LoVo (cell line): ENCODE results near the gene ANXA2R.
"Not testable (repeated sequence)": the region's sequence is repeated elsewhere in the genome, so short reads cannot be mapped to it uniquely, and the experiment has no call there.

ENCODE experiments used
- DNase-seq: peaks from one replicate; pipeline ENCODE4 v3.0.0-alpha.2; 2016; ENCODE audit warnings: low spot score

Gene ANXA2R

DNA sequence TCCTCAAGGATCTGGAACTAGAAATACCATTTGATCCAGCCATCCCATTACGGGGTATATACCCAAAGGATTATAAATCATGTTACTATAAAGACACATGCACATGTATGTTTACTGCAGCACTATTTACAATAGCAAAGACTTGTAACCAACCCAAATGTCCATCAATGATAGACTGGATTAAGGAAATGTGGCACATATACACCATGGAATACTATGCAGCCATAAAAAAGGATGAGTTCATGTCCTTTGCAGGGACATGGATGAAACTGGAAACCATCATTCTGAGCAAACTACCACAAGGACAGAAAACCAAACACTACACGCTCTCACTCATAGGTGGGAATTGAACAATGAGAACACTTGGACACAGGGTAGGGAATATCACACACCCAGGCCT, 19.9 kb upstream of the ANXA2R start:
- DNase-seq, result not testable (repeated sequence)

DNA sequence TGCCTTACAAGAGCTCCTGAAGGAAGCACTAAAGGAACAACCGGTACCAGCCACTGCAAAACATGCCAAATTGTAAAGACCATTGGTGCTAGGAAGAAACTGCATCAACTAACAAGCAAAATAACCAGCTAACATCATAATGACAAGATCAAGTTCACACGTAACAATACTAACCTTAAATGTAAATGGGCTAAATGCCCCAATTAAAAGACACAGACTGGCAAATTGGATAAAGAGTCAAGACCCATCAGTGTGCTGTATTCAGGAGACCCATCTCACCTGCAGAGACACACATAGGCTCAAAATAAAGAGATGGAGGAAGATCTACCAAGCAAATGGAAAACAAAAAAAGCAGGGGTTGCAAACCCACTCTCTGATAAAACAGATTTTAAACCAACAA, 15.0 kb upstream of the ANXA2R start:
- not testable (repeated sequence) for DNase-seq

DNA sequence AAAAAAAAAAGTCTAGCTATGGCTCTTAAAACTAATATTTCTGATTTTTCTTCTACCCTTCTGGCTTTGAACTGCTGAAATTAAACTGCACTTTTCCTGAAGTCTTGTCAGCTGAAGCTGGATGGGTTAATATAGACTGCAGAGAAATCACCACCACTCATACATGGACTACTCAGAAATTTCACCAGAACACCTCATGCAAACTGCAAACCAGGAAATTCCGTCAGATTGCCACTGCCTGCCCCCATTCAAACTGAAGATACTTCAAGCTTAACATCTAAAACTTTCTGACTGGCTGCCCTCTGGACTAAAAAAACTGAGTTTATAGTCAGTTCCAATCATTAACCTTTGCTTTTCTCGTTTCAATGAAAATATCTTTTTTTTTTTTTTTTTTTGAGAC, 11.6 kb upstream of the ANXA2R start:
- no peak for DNase-seq

DNA sequence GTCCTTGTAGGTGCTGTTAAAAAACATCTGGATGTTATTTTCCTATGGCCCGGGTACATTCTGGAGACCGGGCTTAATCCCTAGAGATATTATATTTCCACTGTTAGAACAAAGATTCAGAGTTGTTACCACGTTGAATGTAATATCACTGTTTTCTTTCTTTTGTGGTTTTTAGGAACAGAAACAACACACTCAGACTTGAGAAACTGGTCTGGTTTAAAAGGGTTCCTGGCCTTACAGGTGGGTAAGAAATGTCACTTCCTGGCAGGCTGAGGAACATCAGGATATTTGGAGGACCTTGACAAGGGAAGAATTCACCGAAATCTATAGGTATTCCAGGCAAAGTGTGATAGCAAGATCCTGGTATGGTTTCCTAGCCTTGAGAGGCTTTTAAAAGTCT, 10.3 kb upstream of the ANXA2R start:
- DNase-seq, result no peak

DNA sequence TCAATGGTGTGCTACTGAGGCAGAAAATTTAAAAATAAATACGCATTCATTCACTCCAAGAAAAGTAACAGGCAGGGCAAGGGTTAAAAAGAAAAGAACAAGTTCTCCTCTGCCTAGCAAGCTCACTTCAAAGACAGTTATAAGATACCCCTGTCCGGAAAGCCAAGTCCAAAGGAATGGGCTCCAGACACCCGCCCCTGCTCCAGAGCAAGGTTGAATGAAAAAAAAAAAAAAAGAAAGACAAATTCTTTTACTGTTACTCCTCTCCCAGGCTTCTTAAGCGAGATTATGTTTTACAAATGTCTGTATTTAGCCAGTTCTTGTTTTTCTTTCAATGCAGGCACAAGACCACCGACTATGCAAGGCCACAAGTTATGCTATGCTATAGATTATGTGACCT, 9.1 kb upstream of the ANXA2R start:
- DNase-seq, result no peak

DNA sequence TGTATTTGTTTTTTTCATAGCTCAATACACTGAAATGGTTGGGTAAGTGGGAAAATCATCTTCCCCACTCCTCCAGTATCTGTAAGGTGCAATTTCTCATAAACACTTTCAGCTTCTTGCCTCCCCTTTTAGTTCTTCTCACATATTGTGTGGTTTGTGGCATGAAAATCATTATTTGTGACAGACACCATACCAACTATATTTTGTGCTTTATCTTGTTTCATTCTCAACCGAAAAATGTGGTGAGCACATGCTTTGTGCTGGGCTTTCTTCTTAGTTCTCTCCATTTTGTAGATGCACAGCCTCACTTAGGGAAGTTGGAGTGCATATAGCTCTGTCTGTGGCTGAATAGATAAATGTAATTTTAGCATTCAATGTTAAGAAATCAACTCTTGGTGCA, 6.4 kb upstream of the ANXA2R start:
- DNase-seq, result no peak

DNA sequence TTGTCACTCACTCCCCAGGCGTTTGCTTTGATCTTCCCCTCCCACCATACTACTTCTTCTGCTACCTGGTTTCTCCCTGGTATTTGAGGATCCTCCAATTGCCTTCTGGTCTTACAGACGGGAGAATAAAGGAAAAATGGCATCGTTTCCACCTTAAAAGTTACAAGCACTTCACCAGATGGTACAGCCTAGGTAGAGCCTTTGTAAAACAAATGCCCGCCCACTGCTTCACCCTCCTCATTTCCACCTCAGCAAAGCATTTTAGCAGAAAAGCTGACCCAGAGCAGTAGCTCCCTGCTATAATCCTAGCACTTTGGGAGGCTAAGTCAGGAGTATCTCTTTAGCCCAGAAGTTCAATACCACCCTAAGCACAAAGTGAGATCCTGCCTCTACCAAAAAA, 5.1 kb upstream of the ANXA2R start:
- DNase-seq, result no peak

DNA sequence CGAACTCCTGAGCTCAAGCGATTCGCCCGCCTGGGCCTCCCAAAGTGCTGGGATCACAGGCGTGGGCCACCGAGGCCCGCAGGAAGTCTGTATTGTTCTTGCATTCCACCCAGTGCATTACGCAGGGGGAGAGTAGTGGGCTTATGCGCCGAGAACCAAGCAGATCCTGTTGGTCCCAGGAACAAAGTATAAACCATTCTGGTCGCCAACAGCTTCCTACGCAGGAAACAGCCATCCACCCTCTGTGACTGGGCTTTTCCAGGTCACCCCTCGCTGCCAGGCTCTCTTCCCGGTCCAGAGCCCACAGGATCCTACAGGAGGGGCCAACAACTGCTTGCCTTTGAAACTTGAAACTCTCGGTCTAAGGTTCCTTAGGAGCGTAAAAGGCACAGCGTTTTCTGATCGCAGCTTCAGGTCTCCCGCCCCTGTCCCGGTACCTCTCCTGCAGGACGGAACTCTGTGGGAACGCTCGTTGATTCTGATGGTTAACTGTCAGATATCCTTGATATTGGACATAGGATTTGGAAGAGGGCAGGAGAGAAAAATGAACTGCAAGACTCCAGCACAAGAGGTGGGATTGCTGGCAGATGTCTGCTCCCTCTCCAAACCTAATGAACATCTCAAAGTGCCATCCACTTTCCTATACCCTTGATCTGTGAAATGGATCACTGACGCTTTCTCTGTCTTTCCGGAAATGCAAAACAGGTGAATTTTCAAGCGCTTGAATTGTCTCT, 4.2 kb upstream of the ANXA2R start:
- DNase-seq, result no peak

DNA sequence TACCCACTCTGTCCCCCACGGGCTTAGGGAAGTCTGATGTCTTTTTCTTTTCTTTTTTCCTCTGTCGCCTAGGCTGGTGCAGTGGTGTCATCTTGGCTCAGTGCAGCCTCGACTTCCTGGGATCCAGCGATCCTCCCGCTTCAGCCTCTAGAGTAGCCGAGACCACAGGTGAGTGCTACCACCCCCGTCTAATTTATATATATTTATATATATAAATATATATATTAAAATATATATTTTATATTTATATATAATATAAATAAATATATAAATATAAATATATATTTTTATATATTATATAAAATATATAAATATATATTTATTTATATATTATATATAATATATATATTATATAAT, 3.3 kb upstream of the ANXA2R start:
- no peak for DNase-seq

DNA sequence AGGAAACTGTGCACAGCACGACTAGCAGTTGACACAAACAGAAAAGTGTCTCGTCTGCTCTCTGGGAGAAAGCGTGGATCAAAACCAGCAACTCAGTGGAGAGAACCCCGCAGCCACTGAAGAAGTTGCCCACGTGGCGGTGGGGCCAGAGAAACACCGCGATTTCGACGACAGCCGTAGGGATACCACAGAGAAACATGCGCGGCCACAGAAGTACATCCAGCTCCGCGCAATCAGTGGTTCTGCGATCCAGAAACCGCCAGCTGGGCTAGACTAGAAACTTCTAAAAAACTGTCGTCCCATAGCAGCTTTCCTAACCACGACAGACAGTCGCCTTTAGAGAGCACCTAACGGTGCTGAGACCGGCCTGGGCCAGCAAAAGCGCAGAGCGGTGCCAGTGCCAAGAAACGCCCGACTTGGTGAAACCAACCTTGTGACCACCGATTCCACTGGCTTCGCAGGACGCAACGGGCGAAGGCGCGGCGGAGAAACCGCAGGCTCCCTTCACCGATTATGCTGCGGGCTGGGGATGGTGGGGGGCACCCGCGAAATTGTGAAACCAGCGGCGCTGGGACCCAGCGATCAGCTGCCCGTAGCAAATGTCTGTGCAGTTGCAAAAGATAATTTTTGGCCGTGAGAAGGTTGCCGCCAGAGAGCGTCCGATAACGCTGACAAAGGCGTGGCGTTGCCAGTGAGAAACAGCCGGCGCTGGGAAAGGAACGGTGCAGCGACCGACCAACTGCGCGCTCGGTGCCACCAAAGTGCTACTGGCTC, 2.7 kb upstream of the ANXA2R start:
- peak; percentile 64 for DNase-seq

DNA sequence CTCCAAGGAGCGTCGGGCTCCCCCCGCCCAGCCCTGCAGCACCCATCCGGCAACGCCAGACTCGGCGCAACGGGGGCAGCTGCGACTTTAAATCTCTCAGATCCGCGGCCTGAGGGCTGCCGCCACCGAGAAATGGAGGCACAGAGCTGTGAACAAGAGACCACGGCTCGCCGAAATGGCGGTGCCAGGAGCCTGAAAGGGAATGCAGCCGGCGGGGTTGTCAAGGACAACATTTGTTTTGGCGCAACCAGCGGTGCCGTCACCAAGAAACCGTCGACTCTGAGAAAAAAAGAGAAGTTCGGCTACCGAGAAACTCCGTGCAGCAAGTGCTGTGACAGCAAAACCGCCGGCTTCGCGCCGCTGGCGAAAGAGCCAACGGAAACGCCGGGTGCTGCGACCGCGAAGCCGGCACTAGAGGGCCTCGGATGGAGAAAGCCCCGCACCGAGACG, 2.1 kb upstream of the ANXA2R start:
- DNase-seq, result peak; percentile 70

DNA sequence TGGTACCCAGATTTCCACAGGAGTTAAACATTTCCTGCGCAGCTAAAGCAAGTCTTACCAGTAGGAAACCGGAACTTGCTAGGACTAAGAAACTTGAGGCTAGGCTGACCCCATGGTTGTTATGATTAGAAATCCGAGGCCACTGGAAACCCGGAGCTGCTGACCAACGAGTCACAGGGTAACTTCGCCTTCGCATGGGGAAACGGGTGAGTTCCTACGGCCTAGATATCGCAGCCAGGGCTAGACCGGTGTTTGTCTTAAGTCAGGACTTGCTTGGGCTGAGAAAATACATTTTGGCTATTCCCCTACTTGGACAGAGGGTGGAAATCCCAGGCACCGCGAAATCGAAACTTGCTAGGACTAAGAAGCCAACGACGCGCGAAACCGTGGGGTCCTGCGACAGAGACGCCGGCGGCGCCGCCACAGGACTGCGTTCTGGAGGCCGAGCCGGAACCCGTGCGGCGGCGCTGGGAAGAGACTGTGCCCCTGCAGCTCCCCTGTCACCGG, 1.6 kb upstream of the ANXA2R start:
- peak; percentile 70 for DNase-seq

DNA sequence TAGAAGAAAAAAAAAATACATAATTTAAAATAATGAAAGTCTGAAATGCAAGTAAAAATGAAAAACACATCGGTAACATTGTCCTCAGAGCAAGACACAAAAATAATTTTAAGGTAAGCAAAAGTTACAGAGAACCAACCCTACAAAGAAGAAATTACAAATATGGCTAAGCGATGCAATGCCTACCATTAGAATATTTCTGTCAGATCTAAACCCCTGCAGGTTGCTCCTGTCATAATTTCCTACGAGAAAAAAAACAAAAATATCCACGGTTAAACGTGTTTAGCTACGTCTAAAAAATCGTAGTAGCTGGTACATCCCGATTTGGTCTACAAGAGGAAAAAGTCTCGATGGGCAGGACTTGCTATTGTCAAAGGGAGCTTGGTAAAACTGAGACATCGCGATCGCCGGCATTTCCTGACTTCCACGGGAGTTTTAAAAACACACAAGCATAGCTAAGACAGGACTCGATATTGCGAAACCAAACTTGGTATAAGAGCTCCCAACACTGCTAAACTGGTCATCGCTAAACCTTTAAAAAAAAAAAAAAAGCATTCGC, 1.1 kb upstream of the ANXA2R start:
- DNase-seq, result peak; percentile 58

DNA sequence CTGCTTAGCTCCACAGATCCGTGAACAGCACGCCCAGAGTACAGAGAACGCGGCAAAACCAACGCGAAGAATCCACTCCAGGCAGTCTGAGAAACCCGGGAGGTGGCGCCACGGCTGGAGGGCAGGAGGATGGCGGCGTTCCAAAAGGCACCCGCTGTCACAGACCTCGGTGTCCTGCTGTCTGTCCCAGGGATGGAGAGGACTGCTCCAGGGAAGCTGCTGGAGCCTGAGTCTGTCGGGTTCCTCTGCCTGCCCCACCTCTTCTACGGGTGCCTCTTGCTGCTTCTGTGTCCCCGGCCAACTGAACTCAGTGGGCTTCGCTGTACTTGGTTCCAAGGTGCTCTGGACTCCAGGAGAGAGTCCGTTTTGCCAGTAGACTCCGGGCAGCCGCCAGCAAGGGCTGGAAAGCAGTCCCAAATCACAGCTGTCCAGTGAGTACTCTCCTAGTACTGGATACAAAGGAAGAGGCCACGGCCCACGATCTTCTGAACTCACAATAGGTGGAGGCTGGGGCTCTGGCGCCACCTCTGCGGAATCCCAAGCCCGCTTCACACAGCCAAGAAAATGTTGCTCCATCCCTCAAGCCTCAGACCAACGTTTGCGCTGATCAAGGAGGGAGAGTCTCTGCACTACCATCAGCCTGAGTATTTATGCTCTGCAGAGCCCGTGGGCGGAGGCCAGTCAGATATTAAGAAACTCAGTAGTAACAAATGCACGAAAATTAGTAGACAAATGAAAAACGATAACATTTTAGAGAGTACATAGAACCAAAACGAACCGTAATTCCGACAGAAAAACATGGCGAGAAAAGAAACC, 440 bp downstream of the ANXA2R start:
- DNase-seq, result peak; percentile 84

DNA sequence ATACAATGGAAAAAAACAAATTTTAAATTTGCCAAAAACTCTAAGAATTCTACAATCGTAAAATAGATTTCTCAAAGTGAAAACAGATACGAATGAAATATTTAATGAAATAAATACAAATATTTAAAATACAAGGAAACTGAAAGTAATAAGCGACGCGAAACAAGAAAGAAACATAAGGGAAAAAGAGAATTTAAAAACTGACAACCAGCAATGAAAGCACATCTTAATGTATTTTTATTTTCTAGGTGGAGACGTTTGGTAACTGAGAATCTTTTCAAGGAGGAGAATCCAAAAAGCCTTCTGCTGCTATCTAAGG, 1.0 kb downstream of the ANXA2R start:
- DNase-seq, result no peak

DNA sequence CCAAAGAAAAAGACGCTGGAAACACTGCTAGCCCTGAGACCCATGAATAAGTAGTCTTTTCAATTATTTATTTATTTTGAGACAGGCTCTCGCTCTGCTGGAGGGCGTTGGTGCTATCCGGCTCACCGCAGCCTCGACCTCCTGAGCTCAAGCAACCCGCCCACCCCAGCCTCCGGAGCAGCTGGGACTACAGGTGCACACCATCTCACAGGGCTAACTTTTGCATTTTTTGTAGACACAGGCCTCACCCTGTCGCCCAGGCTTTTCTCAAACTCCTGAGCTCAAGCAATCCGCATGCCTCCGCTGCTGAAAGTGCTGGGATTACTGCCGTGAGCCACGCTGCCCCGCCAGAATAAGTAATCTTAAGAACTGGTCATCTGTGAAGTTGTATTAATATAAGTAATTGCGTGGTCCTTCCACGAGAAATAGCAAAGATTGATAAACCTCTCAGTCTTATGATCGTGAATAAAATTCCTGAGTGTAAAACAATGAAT, 1.6 kb downstream of the ANXA2R start:
- peak; percentile 30 for DNase-seq

DNA sequence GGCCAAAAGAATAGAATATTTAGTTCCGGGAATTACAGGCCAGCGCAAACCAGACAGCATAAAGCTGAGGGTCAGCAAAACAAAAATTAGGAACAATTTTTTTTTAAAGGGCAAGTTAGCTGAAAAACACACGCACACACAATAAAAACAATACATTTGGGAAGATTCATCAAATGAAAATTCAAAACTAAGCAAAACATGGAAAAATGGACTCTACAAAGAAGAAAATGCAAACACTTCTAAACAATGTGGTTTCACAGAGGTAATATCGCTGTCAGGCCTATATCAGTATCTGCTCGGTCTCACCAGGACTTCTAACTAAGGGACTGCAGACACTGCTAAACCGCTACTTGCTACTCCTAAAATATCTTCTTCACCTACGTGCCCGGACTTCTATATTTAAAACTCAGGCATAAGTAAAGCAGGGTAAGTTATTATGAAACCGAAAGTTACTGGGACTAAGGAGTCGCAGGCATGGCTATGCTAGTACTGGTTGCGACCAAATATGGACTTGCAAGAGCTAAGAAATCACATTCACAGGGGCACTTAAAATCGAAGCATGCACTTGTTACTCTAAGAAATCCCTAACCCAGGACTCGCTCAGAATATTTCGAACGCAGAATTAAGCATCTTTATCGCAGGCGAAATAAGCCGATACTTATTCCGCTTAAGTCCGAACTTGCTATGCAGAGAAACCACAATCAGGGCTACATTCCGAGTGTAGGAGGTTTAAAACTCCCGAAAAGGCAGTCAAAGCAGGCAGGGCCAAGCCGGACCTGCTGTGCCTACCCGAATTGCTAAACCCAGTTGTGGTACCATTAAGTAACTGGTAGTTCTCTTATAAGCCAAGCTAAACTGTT, 2.3 kb downstream of the ANXA2R start:
- DNase-seq, result peak; percentile 59

DNA sequence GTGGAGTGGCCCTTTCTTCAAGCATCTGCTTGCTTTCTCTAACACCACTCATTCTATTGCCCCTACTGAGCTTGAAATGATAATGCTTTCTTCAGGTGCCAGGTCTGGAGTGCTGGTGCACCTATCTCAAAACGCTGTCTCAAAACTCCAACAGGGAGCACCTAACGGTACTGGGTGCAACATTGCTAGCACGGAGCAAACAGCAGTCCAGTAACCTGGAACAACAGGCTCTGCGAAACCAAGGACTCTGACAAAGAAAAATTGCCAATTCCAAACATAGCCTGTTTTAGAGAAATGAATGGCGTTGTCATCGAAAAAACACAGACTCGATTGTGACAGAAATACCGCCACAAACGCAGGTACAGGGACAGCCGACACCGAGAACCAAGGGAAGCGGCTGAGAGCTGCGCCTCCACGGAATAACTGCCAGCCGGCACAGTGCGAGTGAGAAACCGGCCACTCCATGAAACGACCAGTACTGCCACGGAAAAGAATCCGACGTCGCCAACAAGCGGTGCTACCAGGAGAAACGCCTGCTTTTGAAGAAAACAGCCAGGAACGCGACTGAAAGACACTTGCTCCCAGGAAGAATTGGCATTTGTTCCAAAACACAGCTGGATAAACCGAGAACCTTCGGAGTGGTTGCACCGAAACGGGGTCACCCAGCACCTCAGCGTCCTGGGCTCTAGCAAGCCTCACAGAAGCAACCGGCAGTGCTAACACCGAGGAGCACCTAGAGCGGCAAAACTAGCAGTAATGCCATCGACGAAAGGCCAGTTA, 3.1 kb downstream of the ANXA2R start:
- no peak for DNase-seq

DNA sequence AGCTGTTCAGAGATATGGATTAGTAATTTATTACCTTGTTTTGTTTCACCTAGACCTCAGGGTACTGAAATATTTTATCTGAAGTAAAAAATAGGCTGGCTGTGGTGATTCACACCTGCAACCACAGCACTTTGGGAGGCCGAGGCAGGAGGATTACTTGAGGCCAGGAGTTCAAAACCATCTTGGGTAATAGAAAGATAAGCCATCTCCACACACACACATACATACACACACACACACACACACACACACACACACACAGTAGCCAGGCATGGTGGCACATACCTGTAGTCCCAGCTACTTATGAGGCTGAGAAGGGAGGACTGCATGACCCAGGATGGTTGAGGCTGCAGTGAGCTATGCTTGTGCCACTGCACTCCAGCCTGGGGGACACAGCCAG, 3.7 kb downstream of the ANXA2R start:
- no peak for DNase-seq

DNA sequence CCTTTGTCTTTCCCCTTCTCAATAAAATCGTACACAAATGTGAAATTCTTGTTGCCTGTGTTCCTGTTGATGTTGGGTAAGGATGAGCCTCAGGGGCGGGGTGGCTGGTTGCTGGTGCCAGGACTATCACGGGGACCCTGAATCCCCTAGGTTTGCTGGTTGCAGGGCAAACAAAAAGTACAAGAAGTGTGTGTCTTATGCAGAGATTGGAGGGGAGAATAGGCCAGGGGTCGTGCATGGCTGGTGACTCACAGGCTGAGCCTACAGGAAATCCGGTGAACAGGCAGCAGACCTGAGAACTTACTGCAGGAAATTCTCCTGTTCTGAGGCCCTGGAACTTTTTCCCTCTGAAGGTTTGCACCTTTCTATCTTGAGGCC, 5.5 kb downstream of the ANXA2R start:
- no peak for DNase-seq
